ENCODE results near the gene MDC1.
A peak's percentile ranks its signal among the peaks of the same experiment; 100 is the strongest.
"Not testable (repeated sequence)": the region's sequence is repeated elsewhere in the genome, so short reads cannot be mapped to it uniquely, and the experiment has no call there.

The MDC1 gene

DNA sequence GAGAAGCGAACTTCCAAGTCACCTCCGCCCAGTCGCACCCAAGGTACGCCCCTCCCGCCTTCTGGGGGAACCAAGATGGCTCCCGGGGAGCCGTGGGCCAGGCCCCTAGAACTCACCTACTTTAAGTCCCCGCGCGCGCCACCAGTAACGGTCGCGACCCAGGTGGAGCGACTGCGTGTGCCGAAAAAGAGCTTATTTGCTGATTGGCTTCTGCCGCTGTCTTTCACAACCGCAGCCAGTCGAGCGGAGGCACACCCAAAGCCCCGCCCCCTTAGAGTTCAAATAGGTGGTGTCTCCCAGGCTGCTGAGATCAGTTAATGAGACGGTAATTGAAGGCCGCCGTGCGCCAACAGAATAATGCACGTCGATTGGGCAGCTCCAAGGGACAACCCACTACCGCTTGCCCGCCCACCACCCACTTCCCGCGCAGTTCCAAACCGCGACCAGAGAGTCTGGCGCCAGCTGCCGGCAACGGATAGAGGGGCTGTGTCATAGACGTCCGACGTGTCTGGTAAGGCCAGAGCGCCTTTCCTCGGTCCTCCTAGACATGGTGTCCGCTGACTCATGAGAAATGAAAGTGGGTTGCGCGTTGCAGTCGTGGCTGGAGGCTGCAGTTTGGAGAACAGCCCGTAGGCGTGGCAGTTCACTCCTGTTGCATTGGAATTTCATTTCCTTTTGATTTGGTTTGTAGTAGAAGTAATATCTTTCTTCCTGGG lies at the start of gene MDC1:
TSS of gene MDC1 (minus strand) at position 153 of the 716 bp plus-strand sequence. CDS start 2,106 bp downstream, outside the sequence.
- peaks cover 39% of the 10 kb centered on the region for H3K4me1 ChIP-seq (ENCODE audit: control insufficient read depth, low read length)

DNA sequence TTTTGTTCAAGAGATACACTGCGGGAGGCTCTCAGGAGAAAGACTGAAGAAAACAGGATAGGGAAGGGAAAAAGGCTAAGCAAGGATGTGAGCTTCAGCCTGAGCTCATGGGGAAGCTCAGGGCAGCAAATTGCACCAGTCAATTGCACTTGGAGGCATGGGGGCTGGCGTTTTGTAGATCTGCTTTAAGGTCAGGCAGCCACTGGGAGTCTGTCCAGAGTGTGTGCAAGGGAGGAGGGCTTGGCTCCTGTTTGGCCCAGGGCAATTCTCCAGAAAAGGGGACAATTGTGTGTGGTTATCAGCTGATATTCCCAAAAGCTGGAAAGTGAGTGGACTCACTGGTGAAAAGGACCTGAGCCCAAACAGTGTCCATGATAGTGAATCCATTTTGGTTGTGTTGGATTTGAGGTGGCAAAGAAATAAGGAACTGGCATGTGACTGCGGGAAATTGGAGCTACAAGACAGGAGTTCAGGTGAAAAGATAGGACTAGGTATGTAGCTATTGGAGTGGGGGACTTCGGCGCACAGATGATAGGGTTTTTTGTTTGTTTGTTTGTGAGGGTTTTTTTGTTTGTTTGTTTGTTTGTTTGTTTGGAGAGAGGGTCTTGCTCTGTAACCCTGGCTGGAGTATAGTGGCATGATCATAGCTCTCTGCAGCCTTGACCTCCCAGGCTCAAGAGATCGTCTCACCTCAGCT lies 49.5 kb upstream of the MDC1 start:
- no peaks in the 10 kb centered on the region for H4K20me1 ChIP-seq (ENCODE audit: control insufficient read depth, insufficient read depth, low read depth, low read length)
- no peaks in the 10 kb centered on the region for H3K79me2 ChIP-seq (ENCODE audit: control insufficient read depth, low read length)
- no peaks in the 10 kb centered on the region for H3K36me3 ChIP-seq (ENCODE audit: control insufficient read depth, low read length)
- H3K27me3 ChIP-seq (ENCODE audit: control insufficient read depth, low read length) = peaks cover 16% of the 10 kb centered on the region
- no peak for TF ChIP-seq EZH2phosphoT487 (IDR thresholded peaks at IDR 0.05; ENCODE audit: borderline replicate concordance, low read length)
- TF ChIP-seq CTCF (IDR thresholded peaks at IDR 0.05; ENCODE audit: low read depth, low read length, poor library complexity, severe bottlenecking) = no peak
- peaks cover 5% of the 10 kb centered on the region; the same call in 1 of the 2 replicates for H3K4me1 ChIP-seq (ENCODE audit: control insufficient read depth, low read length)
- H3K9me3 ChIP-seq (ENCODE audit: control insufficient read depth, insufficient read depth, low read length) = no peaks in the 10 kb centered on the region
- no peak overlapping the region for H3K4me3 ChIP-seq (ENCODE audit: low read length)
- H3K27ac ChIP-seq (ENCODE audit: low read depth, low read length) = no peak overlapping the region
- H3K9me2 ChIP-seq (replicated peaks; ENCODE audit: control insufficient read depth, low read length) = no peaks in the 10 kb centered on the region
- H3F3A ChIP-seq (ENCODE audit: control insufficient read depth, insufficient read depth) = no peaks in the 10 kb centered on the region
- H3K4me2 ChIP-seq (ENCODE audit: low read length) = no peak overlapping the region

More for the DNA sequence above, at the start of gene MDC1:
- Histone ChIP-seq H4K20me1 (ENCODE audit: control insufficient read depth, insufficient read depth, low read depth, low read length) (peaks cover 4% of the 10 kb centered on the region; the same call in 1 of the 2 replicates), H3F3A (ENCODE audit: control insufficient read depth, insufficient read depth) (peaks cover 30% of the 10 kb centered on the region), H3K36me3 (ENCODE audit: control insufficient read depth, low read length) (peaks cover 76% of the 10 kb centered on the region), H3K9me2 (replicated peaks; ENCODE audit: control insufficient read depth, low read length) (no peaks in the 10 kb centered on the region), H3K9me3 (ENCODE audit: control insufficient read depth, insufficient read depth, low read length) (no peaks in the 10 kb centered on the region), H3K27ac (ENCODE audit: low read depth, low read length) (peak within 1 kb of the TSS; percentile 100), H3K27me3 (ENCODE audit: control insufficient read depth, low read length) (no peaks in the 10 kb centered on the region), H3K79me2 (ENCODE audit: control insufficient read depth, low read length) (peaks cover 65% of the 10 kb centered on the region), H3K4me3 (ENCODE audit: low read length) (peak within 1 kb of the TSS; percentile 88), H3K4me2 (ENCODE audit: low read length) (peak within 1 kb of the TSS; percentile 97)
- no peak for TF ChIP-seq EZH2phosphoT487 (IDR thresholded peaks at IDR 0.05; ENCODE audit: borderline replicate concordance, low read length)
- TF ChIP-seq CTCF (IDR thresholded peaks at IDR 0.05; ENCODE audit: low read depth, low read length, poor library complexity, severe bottlenecking) = no peak

DNA sequence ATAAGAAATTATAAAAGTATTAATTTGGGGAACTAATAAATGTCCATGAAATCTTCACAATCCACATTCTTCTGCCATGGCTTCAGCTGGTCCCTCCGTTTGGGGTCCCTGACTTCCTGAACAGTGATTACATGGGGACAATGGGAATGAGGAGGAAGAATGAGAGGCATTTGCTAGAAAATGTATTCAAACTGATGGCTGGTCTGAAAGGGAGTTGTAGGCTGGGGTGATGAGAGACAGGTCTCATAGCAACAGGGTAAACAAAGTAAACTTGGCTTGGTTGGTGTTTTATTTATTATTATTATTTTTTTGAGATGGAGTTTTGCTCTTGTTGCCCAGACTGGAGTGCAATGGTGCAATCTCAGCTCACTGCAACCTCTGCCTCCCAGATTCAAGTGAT lies 48.4 kb upstream of the MDC1 start:
- H3K9me2 ChIP-seq (replicated peaks; ENCODE audit: control insufficient read depth, low read length); H3K79me2 ChIP-seq (ENCODE audit: control insufficient read depth, low read length); H3K27ac ChIP-seq (ENCODE audit: low read depth, low read length); H4K20me1 ChIP-seq (ENCODE audit: control insufficient read depth, insufficient read depth, low read depth, low read length); H3K9me3 ChIP-seq (ENCODE audit: control insufficient read depth, insufficient read depth, low read length); H3K4me2 ChIP-seq (ENCODE audit: low read length); H3F3A ChIP-seq (ENCODE audit: control insufficient read depth, insufficient read depth); H3K4me1 ChIP-seq (ENCODE audit: control insufficient read depth, low read length); H3K4me3 ChIP-seq (ENCODE audit: low read length); H3K36me3 ChIP-seq (ENCODE audit: control insufficient read depth, low read length): not testable (repeated sequence)
- peaks cover 24% of the 10 kb centered on the region for H3K27me3 ChIP-seq (ENCODE audit: control insufficient read depth, low read length)

GRCh38 chr6:30764490-30765043 lies 47.5 kb upstream of the MDC1 start:
- H3F3A ChIP-seq (ENCODE audit: control insufficient read depth, insufficient read depth); H3K9me3 ChIP-seq (ENCODE audit: control insufficient read depth, insufficient read depth, low read length); H3K79me2 ChIP-seq (ENCODE audit: control insufficient read depth, low read length); H3K4me3 ChIP-seq (ENCODE audit: low read length); H4K20me1 ChIP-seq (ENCODE audit: control insufficient read depth, insufficient read depth, low read depth, low read length); H3K9me2 ChIP-seq (replicated peaks; ENCODE audit: control insufficient read depth, low read length); H3K4me1 ChIP-seq (ENCODE audit: control insufficient read depth, low read length); H3K36me3 ChIP-seq (ENCODE audit: control insufficient read depth, low read length); H3K27ac ChIP-seq (ENCODE audit: low read depth, low read length); H3K4me2 ChIP-seq (ENCODE audit: low read length): not testable (repeated sequence)
- peaks cover 33% of the 10 kb centered on the region for H3K27me3 ChIP-seq (ENCODE audit: control insufficient read depth, low read length)

All from DOHH2 (cell line).